Measurements from ENCODE around the gene ST8SIA5. TPM values are rescaled to one million over a fixed set of nuclear protein-coding genes. Genes with fewer than 3 reads are reported as not detected.

Gene ST8SIA5
- total and polyA plus RNA-seq, 9 of the 15 experiments (the other 6 are each of a cell fraction or from before 2014, with no cell fraction given) = 0.03 to 0.33 (median 0.06) TPM; not detected in 5

DNA sequence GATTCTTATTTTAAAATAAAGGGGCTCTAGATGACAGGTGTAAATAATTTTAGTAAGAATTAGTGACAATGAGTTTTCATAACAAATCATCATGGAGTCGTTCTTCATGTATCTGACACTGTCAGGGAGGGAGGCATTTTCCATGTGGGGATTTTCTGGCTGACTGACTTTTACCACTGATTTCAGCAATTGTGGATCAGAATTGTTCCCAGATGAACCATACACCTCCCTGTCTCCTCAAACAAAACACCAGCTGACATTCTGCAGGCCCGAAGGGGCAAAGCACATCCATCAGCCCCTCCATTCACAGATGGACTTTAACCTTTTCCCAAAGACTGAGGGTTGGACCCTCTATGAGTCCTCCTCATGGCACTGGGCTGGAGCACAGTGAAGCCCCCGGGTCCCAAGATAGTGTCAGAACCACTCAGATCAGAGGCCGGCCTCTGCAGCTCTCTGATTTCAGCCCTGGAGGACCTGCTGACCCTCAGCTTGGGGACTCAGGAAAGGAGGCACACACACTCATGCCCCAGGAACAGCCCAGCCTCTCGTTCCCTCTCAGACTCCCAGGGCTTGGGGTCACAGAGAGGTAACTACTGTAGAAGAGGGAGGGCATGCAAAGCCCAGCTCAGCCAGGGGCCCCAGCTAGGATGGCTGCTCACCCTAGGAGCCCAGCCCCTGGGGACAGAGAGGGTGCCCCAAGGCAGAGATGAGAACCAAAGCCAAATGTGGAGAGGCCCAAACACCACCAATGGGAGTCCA lies 56.6 kb downstream of the ST8SIA5 start:
- Histone ChIP-seq H4K20me1 (replicated peaks; ENCODE audit: control insufficient read depth, insufficient read depth, low read length) (no peaks in the 10 kb centered on the region), H3K4me2 (ENCODE audit: insufficient read depth, low read length) (no peak overlapping the region), H3K27me3 (ENCODE audit: control insufficient read depth in 2 of 2, insufficient read depth in 2 of 2, low read length in 2 of 2) (peaks cover 0 to 12% of the 10 kb centered on the region in 2 experiments; a peak in 2 of 5 replicates), H3K4me3 (no peak overlapping the region), H3K9me1 (ENCODE audit: control insufficient read depth, insufficient read depth, low read length) (no peaks in the 10 kb centered on the region), H3K9me3 (replicated peaks; ENCODE audit: control insufficient read depth, insufficient read depth, low read depth, low read length) (no peaks in the 10 kb centered on the region), H3K36me3 (ENCODE audit: control insufficient read depth, insufficient read depth, low read length) (no peaks in the 10 kb centered on the region), H2AFZ (ENCODE audit: low read depth, low read length) (no peak overlapping the region), H3K9ac (ENCODE audit: insufficient read depth in 1 of 2, low read depth in 2 of 2, low read length in 2 of 2) (no peak overlapping the region), H3K27ac (ENCODE audit: extremely low read depth, low read depth, low read length) (no peak overlapping the region), H3K4me1 (replicated peaks in 1 of 2; ENCODE audit: control insufficient read depth in 2 of 2, insufficient read depth in 2 of 2, low read length in 2 of 2) (no peaks in the 10 kb centered on the region), H3K79me2 (ENCODE audit: control insufficient read depth, insufficient read depth, low read length) (no peaks in the 10 kb centered on the region)
- intact Hi-C loops (cut with micrococcal nuclease) (no loop called here), in situ Hi-C loops (cut with MboI) (no loop called here)
- WGBS (ENCODE audit: insufficient coverage, low coverage, missing lambda C conversion rate) = 0% methylated on average over 3 of the region's 5 CpGs
- no peak for DNase-seq (ENCODE audit: extremely low read depth in 1 of 4, low spot score in 3 of 4)
- ATAC-seq = no peak
- CTCF ChIA-PET (ENCODE audit: low intra/inter-chr PET ratio) = no interaction called here
- no peak for FAIRE-seq
- POLR2A ChIA-PET = no interaction called here
- TF ChIP-seq, protein P1, sequence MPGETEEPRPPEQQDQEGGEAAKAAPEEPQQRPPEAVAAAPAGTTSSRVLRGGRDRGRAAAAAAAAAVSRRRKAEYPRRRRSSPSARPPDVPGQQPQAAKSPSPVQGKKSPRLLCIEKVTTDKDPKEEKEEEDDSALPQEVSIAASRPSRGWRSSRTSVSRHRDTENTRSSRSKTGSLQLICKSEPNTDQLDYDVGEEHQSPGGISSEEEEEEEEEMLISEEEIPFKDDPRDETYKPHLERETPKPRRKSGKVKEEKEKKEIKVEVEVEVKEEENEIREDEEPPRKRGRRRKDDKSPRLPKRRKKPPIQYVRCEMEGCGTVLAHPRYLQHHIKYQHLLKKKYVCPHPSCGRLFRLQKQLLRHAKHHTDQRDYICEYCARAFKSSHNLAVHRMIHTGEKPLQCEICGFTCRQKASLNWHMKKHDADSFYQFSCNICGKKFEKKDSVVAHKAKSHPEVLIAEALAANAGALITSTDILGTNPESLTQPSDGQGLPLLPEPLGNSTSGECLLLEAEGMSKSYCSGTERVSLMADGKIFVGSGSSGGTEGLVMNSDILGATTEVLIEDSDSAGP (CRISPR knock-in tag; IDR thresholded peaks at IDR 0.05) = no peak
- TF ChIP-seq DACH1 (IDR thresholded peaks at IDR 0.05; ENCODE audit: partially characterized antibody) = no peak
- no peak for TF ChIP-seq ZNF324 (CRISPR knock-in tag; IDR thresholded peaks at IDR 0.05)
- TF ChIP-seq ZNF561 (CRISPR knock-in tag; conservative IDR thresholded peaks at IDR 0.05) = no peak
- no peak for TF ChIP-seq ELF1 (tag; IDR thresholded peaks at IDR 0.05)
- TF ChIP-seq, protein P2, sequence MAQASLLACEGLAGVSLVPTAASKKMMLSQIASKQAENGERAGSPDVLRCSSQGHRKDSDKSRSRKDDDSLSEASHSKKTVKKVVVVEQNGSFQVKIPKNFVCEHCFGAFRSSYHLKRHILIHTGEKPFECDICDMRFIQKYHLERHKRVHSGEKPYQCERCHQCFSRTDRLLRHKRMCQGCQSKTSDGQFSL (CRISPR knock-in tag; IDR thresholded peaks at IDR 0.05) = no peak
- TF ChIP-seq, protein P2 (tag; IDR thresholded peaks at IDR 0.05) = no peak
- no TSS peak for BruUV-seq (replicated peaks)
